ENCODE results near the gene HEXIM2.

Gene HEXIM2

DNA sequence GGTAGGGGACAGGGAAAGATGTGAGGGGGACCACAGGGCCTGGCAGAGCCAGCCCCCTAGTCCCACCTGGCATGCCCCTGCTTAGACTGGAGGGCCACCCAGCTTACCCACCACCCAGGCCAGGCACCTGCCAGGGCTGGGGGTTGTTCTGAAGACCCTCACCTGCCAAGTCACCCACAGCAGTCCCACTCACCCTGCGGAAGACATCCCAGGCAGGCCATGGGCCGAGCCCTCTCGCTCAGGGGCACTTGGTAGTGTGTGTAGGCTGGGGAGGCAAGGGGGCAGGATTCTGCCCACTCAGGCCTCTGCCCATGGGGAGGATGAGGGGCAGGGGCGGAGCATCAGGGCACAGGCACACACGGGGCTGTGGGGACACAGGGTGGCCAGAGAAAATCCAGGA is 33.3 kb upstream of the HEXIM2 start:
- DNase-seq (ENCODE audit: low read depth), result no peak

- DNase-seq (ENCODE audit: low read depth), result no peak
Measured at GRCh38 chr17:45128989-45129388, 32.7 kb upstream of the HEXIM2 start.

DNA sequence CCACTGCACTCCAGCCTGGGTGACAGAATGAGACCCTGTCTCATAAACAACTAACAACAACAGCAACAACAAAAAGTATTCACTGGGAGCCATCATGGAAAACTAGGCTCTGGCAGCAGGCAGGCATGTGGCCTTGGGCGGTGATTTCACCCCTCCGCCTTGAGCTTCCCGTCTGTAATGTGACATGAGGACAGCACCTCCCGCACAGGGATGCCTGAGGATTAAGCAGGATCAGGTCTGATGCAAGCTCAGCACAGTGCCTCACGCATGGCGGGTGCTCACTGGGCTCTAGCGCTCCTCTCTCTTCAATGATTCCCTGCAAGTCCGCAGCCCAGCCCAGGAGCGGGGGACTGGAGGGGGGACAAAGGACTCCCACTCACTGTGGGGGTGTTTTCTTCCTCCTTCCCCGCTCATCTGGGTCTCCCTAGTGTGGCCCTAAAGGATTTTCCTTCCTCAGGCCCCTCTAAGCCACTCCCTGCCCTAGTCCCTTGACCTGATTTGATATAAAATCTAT is 32.2 kb upstream of the HEXIM2 start:
- no peak for DNase-seq (ENCODE audit: low read depth)

GRCh38 chr17:45129940-45130680 is 31.6 kb upstream of the HEXIM2 start:
- DNase-seq (ENCODE audit: low read depth), result no peak

DNA sequence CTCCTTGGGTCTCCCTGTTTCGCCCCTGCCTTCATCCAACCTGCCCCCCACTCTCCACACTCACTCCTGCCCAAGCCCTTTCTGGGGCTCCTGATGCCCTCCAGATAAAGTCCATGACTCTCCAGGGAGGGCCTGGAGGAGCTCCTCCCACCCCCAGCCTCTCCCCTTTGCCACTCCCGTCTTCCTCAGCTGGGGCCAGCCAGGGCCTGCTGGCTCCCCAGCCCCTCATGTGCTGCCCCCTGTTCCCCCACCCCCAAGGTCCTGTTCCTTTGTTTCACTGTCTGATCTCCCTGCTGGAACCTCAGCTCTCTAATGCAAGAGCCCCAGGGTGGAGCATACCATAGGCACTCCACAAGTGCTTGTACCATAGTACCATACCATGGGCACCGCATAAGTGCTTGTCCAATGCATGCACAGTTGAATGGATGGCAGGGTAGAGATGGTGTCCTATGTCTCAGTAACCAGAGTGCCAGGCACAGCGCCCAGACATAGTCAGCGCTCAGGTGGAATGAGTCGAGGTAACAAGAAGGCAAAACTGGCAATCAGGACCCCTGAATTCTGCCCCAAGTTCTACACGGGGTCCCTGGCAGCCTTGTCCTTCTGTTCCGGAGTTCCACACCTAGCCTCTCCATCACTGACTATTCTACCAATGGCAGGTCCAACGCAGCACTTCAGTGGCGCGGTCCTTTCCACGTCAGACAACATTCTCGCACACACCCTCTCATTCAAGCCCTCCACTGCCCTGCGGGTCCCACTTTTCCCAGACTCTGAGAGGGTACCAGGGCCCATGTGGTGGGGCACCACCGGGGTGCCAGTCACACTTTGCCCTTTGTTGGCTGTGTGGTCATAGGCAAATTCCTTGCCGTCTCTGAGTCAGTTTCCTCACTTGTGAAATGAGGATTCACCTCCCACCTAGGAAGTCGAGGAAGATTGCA is 30.7 kb upstream of the HEXIM2 start:
- no peak for DNase-seq (ENCODE audit: low read depth)

- peak; percentile 22 for DNase-seq (ENCODE audit: low read depth)
Measured at GRCh38 chr17:45131616-45132319, 29.9 kb upstream of the HEXIM2 start.

GRCh38 chr17:45132320-45132571 is 29.4 kb upstream of the HEXIM2 start, which contains the start of gene PLCD3:
Gene PLCD3 (minus strand): TSS chr17:45132515. CDS start chr17:45132410, 105 bp downstream.
- DNase-seq (ENCODE audit: low read depth), result no peak

- peak; percentile 52 for DNase-seq (ENCODE audit: low read depth)
Measured at GRCh38 chr17:45132572-45133463, 28.9 kb upstream of the HEXIM2 start.

- peak; percentile 96 for DNase-seq (ENCODE audit: low read depth)
Measured at GRCh38 chr17:45135192-45135977, 26.3 kb upstream of the HEXIM2 start, which contains the start of gene ACBD4. Gene ACBD4 (plus strand): TSS chr17:45135687. CDS start chr17:45136145, 458 bp downstream.

DNA sequence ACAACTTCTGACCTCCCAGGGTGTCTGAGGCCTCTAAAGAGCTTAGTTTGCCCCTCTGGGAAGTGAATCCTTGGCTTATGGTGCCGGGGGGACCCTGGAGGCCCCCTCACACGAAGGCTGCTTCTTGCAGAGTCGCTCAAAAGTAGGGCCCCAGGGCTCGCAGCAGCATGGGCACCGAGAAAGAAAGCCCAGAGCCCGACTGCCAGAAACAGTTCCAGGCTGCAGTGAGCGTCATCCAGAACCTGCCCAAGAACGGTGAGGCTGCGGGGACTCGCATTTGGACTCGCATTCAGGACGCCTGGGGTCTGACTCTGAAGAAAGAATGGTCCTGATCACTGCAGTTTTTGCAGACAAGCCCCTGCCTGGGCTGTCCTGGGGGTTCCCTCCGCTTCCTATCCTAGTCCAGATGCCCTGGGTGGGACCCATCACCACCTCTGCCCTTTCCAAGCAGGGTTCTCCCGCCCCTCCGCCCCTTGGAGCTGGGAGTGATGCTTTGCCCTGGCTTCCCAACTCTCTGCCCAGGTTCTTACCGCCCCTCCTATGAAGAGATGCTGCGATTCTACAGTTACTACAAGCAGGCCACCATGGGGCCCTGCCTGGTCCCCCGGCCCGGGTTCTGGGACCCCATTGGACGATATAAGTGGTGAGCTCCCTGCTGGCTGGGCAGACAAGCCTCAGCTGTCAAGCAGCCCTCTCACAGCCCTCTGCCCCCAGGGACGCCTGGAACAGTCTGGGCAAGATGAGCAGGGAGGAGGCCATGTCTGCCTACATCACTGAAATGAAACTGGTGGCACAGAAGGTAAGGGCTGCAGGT is 25.5 kb upstream of the HEXIM2 start:
- DNase-seq (ENCODE audit: low read depth), result no peak

DNA sequence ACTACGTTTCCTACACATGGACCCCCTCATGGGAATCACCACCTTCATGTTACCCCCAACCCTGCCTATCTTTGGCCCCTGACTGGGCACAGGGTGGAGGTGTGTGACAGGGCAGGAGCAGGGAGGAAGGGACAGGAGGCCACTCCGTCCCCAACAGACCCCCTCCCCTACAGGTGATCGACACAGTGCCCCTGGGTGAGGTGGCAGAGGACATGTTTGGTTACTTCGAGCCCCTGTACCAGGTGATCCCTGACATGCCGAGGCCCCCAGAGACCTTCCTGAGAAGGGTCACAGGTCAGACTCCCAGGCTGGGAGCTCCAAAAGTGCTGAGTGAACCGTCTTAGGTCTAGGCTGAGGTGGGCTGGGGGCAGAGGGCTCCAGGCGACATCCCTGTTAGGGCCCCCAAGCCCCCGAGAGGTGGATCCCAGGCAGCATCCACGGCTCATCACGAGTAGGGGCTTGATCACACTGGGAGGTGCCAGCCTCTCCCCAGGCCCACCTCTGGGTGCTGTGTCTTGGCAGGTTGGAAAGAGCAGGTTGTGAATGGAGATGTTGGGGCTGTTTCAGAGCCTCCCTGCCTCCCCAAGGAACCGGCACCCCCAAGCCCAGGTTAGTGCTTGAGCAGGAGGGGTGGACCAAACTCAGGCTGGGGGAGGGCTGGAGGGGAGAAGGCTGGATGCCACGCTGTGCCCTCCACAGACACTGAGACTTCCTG is 24.7 kb upstream of the HEXIM2 start:
- DNase-seq (ENCODE audit: low read depth), result no peak

DNA sequence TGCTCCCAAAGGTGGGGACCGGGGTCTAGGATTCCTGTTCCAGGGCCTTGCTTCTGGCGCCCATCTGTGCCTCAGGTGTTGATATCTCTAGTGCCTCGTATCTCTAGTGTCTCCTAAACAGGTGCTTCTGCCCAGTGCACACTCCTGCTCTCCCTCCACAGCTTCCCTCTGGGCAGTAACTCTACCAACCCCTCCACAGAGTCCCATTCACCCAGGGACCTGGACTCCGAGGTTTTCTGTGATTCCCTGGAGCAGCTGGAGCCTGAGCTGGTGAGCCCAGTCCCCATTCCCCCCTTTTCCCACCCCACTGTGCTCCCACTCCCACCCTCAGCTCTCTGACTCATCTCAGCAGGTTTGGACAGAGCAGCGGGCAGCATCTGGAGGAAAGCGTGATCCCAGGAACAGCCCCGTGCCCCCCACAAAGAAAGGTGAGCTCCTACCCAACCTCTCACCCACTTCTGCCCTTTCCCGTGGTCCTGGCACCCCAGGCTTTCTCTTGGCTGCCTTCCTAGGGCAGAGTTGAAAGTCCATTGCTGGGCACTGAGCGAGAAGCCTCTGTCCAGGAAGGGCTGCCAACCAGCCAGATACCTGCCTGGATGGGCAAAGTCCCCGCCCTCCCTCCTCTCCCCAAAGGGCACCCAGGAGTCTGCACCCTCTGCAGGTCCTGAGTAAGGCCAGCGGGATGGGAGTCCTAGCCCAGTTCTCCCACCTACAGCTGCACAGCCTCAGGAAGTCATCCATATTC is 23.9 kb upstream of the HEXIM2 start:
- DNase-seq (ENCODE audit: low read depth), result no peak

DNA sequence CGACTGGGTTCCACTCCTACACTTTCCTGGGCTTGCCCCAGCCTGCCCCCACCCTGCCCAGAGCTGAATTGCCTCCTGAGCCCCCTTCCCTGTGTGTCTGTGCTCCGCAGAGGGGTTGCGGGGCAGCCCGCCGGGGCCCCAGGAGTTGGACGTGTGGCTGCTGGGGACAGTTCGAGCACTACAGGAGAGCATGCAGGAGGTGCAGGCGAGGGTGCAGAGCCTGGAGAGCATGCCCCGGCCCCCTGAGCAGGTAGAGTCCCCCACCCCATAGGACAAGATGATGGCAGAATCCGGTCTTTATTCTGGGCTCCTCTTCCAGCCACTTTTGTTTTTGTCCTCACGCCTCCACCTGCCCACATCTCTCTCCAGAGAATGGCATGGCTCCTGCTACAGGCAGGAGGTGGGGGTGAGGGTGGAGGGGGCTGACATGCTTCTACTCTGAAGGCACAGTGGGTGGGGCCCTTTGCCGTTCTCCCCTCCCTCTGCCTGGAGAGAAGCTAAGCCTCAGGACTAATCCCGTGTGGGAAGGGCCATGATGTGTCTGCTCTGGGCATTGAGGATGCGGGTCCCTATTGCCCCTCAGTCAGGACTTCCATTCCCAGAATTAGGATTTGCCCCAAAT is 22.7 kb upstream of the HEXIM2 start:
- no peak for DNase-seq (ENCODE audit: low read depth)

GRCh38 chr17:45139533-45139920 is 22.1 kb upstream of the HEXIM2 start:
- DNase-seq (ENCODE audit: low read depth), result no peak

GRCh38 chr17:45143094-45143670 is 18.5 kb upstream of the HEXIM2 start:
- DNase-seq (ENCODE audit: low read depth), result no peak

- no peak for DNase-seq (ENCODE audit: low read depth)
Measured at GRCh38 chr17:45143767-45144198, 17.9 kb upstream of the HEXIM2 start.

All from activated T-helper 1 cell treated with Interleukin-2 at 50 U/mL for 16 hours (primary cell).